Measurements from ENCODE around the gene SPATA32.

SPATA32 gene

DNA sequence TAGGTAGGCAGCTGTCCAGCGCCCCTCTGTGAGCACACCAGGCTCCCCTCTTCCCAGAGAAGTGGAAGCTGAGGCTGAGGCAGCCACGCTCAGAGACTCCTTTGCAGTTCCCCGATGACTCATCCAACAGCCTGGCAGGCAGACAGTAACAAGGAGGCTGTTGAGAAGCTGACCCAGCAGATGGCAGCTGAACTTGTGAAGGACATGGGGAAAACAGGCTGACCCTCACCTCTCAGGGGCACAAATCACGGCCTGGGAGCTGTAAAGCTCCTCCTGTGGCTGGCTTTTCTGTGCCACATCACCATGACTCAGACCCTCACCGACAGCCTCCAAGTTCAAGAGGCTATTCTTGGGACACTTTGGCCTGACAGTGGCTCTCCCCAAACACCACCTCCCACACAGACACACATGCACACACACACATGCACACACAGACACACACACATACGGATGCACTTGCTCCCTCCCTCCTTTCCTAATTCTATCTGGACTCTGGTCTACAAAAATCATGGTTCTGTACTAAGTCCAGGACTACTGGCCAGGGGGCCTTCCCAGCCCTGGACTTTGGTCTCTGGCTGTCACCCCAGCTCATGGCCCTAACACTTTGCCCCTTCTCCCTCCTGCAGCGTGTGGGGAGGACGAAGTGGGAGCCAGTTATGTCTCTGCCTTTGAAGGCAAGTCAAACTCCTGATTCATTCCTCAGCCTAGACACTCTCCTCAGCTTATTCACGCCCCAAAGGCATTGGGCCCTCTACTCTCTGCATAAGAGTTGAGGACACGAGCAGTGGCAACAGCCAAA lies 31.7 kb upstream of the SPATA32 start:
- DNase-seq (ENCODE audit: low read depth, low spot score): peak; percentile 90

GRCh38 chr17:45292696-45293412 lies 31.0 kb upstream of the SPATA32 start:
- no peak for DNase-seq (ENCODE audit: low read depth, low spot score)

GRCh38 chr17:45291171-45291805 lies 29.4 kb upstream of the SPATA32 start:
- no peak for DNase-seq (ENCODE audit: low read depth, low spot score)

GRCh38 chr17:45290269-45290765 lies 28.4 kb upstream of the SPATA32 start:
- no peak for DNase-seq (ENCODE audit: low read depth, low spot score)

GRCh38 chr17:45289301-45290268 lies 27.7 kb upstream of the SPATA32 start:
- DNase-seq (ENCODE audit: low read depth, low spot score): no peak

- DNase-seq (ENCODE audit: low read depth, low spot score): peak; percentile 86
Measured at GRCh38 chr17:45288825-45289224, 26.9 kb upstream of the SPATA32 start.

DNA sequence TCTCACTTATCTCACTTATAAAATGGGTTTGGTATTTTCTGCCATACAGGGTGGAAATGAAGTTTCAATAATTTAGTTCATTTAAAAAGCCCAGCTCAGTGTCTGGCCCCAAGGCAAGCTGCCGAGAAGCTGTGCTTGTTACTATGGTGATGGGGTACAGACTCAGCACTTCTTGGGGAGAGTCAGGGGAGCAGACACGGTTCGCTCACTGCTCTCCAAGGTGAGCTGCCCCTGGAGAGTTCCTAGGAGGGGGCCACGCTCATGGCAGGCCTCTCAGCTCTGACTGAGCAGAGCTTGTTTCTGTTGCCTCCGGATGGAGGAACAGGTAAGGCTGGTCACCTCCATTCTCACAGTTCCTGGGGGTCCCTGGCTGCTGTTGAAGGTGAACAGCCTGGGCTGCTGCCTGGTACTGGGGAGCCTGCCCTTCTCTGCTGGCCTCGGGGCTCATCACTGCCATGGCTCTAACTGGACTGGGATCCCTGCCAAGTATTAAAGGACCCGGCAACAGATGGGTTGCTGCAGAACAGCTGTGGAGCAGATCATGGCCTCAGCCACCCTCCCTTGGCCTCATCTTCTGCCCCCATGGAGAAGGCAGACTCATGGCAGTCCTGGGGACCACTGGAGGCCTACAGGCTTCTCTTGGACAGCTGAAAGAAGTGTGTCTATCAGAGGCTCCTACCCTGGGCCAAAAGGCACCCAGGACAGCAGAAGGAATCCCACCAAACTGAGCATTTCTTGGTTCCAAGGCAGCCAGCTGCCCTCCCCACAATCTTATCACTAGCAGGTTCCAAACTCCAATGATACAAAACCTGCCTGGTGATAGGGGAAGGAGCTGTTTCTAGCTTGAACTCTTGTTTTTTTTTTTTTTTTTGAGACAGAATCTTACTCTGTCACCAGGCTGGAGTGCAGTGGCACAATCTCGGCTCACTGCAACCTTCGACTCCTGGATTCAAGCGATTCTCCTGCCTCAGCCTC lies 25.9 kb upstream of the SPATA32 start:
- no peak for DNase-seq (ENCODE audit: low read depth, low spot score)

GRCh38 chr17:45286286-45286685 lies 24.4 kb upstream of the SPATA32 start:
- no peak for DNase-seq (ENCODE audit: low read depth, low spot score)

- no peak for DNase-seq (ENCODE audit: low read depth, low spot score)
Measured at GRCh38 chr17:45284176-45285140, 22.6 kb upstream of the SPATA32 start.

GRCh38 chr17:45283711-45284110 lies 21.8 kb upstream of the SPATA32 start:
- DNase-seq (ENCODE audit: low read depth, low spot score): no peak

DNA sequence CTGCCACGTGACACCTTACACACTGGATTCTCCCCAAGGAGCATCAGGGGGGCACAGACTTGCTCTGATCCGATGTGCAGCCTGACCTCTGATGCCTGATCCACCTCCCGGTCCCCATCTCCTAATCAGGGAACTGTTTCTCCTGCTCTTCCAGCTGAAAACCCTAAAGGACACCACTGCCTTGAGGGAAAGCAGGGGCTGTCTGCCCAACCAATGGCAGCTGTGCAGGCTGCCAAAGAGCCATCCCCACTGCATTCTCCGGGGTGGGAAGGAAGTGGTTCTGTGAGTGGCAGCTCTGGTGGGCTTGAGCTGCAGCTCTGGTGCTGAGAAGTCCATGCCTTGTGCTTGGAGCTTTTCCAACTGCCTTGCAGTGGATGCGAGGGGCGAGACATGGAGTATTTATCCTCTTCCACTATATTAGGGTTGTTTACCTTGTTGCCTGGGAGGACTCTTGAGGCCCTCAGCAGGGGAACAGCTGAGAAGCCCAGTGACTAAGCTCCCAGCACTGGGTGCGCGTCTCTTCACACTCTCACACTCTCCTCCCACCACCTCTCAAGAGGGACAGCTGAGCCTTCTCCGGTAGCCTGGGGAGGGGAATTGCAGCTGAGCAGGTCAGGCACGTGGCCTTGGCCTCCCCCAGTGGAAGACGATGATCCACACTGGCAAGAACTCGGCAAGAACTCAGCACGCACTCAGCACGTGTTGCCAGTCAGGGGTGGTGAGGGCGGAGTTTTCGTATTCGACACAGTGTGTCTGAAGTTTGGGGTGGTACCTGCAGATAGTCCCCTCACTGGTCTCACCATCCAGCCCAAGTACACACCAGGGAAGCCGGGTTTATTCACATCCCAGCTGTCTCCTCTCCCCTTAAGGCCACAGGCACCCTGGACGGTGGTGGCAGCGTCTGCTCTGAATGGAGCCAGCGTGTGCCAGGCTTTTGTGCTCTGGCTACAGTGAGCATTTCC lies 21.1 kb upstream of the SPATA32 start:
- peak; percentile 77 for DNase-seq (ENCODE audit: low read depth, low spot score)

DNA sequence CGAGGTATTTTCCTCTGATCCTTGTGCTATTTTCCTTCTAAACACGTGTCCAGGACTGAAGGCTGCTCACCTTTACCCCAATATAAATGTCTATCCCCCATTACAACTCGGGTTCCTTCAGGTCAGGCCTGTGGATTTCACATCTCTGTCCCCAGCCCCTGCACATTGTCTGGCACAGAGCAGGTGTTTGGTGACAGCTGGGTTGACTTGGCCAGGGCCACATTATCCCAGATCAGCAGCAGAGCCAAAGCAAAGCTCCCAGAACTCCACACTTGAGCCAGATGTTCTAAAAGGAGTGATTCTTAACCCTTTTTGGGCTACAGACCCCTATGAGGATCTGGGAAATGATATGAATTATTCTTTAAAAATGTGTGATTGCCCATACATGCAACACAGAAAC lies 18.0 kb upstream of the SPATA32 start:
- DNase-seq (ENCODE audit: low read depth, low spot score): no peak

DNA sequence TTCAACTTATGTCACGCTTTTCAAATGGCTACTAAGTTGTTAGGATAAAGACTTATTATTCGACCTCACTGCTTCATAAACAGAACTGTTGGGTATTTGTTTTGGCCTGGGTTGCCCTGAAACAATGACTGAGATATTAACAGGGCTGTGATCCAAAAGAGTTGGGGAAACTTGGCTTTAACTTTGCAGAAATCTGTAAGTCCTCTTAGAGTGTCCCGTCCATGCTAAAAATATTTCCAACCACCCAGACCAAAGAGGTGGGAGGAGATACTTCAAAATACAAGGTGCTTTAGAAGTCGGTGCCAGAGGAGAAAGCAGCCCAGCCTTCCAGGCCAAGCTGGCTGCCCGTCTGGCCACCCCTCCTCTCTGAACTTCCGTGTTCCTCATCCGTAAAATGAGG lies 16.1 kb upstream of the SPATA32 start:
- DNase-seq (ENCODE audit: low read depth, low spot score): peak; percentile 81

DNA sequence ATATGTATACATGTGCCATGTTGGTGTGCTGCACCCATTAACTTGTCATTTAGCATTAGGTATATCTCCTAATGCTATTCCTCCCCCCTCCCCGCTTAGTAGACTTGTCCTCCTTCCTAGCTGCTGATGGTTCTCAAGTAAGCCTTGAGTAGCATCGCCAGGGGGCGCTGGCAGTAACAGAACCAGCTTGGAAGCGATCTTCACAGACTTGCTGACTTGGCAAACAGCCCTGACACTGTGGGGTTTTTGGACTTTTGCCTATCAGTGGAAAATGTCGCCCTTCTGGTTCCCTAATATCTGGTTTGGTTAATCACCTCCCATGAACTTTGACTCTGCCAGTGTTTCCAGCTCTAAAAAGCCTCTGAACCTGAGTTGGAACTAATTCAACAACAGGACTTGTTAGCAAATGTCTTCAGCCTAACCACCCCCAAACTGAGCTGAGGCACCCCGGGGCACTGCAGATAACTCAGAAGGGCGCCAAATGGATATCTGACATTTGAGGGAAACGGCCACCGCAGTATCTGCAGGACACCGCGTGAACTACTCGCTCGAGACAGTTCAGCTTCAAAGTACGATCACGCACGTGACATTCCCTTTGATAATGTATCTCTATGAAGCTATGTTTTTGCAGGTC lies 15.4 kb upstream of the SPATA32 start:
- DNase-seq (ENCODE audit: low read depth, low spot score): peak; percentile 94

DNA sequence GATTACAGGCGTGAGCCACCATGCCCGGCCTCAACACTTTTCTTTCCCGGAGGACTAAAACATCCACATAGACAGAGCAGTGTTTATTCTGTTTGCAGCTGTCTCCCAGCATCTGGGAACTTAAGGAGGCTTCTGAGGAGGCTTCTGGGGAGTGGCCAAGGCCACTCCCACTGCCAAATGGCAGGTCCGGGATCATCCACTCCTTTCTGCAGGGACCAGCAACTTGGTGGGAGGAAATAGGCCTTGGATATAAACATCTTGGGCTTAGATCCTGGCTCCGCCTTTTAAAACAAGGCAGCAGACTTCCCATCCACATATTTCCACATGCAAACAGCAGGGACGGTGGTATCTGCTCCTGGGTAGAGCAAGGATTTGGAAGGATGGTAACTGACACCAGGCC lies 14.1 kb upstream of the SPATA32 start:
- DNase-seq (ENCODE audit: low read depth, low spot score): no peak

GRCh38 chr17:45274033-45274432 lies 12.1 kb upstream of the SPATA32 start:
- no peak for DNase-seq (ENCODE audit: low read depth, low spot score)

- no peak for DNase-seq (ENCODE audit: low read depth, low spot score)
Measured at GRCh38 chr17:45273551-45273957, 11.7 kb upstream of the SPATA32 start.
